Measurements from ENCODE around the gene ENTPD6.

- TF ChIP-seq CTCF (IDR thresholded peaks at IDR 0.05) (peak in 5 of 6 experiments; percentile 6 to 37 (median 28)), POLR2A (IDR thresholded peaks at IDR 0.05) (peak in 1 of 2 donors; percentile 50)
Measured at GRCh38 chr20:25254986-25255680, 59.6 kb downstream of the ENTPD6 start.
